NCI-H128 (cell line): ENCODE data around the gene RNASEH2A.

Experiments
- DNase-seq: peaks from one replicate; lab custom pipeline; 2025; ENCODE audit not compliant: unreplicated experiment; lab: John Stamatoyannopoulos, UW

The RNASEH2A gene

DNA sequence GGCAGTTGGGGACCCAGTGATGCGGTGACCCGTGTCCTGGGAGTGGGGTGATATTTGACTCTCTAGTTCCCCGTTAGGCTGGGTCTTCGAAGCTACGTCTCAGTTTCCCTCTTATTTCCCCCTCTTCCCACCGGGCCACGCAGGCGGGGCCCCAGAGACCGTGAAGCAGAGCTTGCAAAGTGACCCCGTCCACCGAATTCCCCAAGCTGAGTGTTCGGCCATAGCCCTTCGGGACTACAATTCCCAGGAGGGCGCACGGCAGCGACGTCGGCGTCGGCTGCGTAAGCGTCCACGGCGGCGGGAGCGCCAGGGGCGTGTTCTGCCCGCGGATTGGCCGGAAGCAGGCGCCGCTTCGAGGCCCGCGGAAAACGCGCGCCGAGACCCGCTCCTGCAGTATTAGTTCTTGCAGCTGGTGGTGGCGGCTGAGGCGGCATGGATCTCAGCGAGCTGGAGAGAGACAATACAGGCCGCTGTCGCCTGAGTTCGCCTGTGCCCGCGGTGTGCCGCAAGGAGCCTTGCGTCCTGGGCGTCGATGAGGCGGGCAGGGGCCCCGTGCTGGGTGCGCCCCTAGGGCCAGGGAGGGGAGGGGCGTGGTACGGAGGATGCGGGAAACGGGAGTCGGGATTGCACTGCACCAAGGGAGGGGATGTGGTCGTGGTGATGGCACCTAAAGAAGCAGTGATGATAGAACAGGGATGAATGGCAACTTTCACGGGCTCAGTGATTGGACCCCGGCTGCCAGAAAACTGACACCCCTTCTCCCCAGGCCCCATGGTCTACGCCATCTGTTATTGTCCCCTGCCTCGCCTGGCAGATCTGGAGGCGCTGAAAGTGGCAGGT, at the start of gene RNASEH2A:
Gene RNASEH2A, plus strand, starts transcription at position 343 of the 840 bp plus-strand sequence. Its CDS starts 90 bp downstream, at position 433.
- peak; percentile 83 for DNase-seq

GRCh38 chr19:12757544-12758274, 48.7 kb upstream of the RNASEH2A start:
- no peak for DNase-seq

GRCh38 chr19:12759686-12760085, 46.7 kb upstream of the RNASEH2A start:
- no peak for DNase-seq

- no peak for DNase-seq
These were observed 43.3 kb upstream of the RNASEH2A start for GRCh38 chr19:12763100-12763499.

DNA sequence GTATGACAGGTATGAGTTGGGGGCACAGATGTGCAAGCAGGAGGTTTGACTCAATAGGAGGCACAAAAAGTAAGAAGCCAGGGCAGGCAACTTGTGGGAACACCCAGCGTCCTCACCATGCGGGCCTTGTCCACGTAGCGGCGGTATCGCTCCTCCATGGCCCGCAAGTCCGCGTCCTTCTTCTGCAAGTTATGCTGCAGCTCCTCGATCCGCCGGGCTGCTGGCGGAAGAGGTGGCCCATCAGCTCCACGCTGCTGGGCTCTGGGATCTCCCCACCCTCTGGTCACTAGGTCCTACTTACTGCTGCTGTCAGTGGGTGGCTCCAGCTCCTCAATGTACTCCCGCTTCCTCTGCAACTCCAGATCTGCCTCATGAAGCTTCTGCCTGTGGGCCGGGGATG, 41.7 kb upstream of the RNASEH2A start:
- DNase-seq, result no peak

DNA sequence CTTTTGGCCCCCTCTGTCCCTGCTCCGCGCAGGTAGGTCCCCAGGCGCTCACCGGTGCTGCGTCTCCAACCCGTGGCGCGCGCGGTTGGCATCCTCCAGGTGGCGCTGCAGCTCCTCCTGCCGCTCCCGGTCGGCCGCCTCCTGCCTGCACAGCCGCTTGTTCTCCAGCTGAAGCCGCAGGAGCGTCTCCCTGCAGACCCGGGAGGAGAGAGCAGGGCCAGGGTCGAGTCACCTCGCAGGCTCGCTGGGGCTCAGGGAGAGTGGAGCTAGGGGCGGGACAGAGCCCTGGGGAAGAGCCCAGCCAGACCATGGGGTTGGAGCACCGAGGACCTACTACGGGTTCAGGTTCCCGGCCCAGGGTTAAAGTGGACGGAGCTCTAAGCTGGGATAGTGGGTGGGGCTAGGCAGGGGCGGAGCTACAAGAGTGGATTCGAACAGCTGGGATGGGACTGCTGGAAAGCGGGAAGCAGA, 40.3 kb upstream of the RNASEH2A start:
- peak; percentile 68 for DNase-seq

GRCh38 chr19:12767150-12767549, 39.2 kb upstream of the RNASEH2A start:
- no peak for DNase-seq

GRCh38 chr19:12767666-12768065, 38.7 kb upstream of the RNASEH2A start:
- DNase-seq, result no peak

GRCh38 chr19:12769689-12770088, 36.7 kb upstream of the RNASEH2A start:
- DNase-seq, result no peak

DNA sequence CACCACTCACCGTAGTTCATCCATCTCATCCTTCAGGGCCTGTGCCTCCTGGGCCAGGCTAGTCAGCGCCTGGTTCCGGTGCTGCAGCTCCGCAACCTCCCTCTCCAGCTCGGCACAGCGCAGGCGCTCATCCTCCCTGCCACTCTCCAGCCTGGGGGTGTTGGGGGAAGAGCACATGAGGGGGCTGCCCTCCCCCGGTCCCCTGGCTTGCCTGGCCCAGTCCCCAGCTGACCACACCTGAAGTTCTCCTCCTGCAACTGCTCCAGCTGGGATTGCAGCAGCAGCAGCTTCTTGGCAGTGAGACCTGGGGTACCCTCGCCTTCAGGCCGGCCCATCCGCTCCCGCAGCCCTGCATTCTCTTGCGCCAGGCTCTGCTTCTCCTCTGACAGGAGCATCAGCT, 35.5 kb upstream of the RNASEH2A start:
- DNase-seq, result no peak

DNA sequence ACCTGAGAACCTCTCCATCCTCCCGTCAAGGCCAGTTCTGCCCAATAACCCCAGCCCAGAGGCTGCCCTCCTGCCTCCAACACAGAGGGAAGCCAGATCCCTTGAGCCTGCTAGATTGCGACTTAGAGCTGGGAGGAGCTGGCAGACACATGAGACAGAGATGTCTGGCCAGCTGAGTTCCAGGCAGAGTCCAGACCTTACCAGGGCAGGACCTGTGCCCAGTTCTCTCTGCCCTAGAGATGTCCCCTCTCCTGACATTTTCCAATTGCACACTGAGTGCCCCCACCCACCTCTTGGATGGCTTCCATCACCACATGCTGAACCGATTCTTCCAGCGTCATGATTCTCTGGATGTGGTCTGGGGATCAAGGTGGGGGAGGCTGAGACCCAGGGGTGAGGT, 34.1 kb upstream of the RNASEH2A start:
- no peak for DNase-seq

GRCh38 chr19:12773571-12773970, 32.8 kb upstream of the RNASEH2A start:
- no peak for DNase-seq

- peak; percentile 70 for DNase-seq
These were observed 31.5 kb upstream of the RNASEH2A start, which contains the start of gene HOOK2 for GRCh38 chr19:12774588-12775555. TSS of gene HOOK2 (minus strand) at chr19:12775552. CDS start at chr19:12775449, 103 bp downstream.

DNA sequence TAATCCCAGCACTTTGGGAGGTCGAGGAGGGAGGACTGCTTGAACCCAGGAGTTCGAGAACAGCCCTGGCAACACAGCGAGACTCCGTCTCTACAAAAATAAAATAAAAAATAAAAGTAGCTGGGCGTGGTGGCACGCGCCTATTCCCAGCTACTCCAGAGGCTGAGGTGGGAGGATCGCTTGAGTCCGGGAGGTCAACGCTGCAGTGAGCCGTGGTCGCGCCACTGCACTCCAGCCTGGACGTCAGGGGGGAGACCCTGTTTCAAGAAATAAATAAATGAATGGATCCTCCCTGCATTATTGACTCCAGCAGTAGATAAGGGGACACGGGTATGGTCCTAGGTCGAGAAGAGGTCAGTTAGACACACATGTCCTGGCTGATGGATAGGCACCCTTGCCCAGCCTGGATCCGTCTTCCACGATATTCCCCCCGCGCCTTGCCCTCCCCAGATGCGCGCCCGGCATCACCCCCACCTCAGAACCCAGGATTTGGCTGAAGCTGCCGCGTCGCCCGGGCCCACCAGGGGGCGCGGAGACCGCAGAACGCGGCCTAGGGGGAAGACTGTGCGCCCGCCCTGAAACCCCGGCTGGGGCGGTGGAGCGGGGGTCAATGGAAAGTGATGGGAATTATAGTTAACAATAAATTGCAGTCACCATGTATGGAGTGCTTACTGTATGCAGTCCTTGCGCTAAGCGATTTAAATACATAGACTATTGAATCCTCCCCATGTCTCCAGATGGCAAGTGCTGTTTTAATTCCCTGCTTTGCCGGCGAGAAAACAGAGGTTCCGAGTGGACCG, 29.0 kb upstream of the RNASEH2A start:
- peak; percentile 51 for DNase-seq

DNA sequence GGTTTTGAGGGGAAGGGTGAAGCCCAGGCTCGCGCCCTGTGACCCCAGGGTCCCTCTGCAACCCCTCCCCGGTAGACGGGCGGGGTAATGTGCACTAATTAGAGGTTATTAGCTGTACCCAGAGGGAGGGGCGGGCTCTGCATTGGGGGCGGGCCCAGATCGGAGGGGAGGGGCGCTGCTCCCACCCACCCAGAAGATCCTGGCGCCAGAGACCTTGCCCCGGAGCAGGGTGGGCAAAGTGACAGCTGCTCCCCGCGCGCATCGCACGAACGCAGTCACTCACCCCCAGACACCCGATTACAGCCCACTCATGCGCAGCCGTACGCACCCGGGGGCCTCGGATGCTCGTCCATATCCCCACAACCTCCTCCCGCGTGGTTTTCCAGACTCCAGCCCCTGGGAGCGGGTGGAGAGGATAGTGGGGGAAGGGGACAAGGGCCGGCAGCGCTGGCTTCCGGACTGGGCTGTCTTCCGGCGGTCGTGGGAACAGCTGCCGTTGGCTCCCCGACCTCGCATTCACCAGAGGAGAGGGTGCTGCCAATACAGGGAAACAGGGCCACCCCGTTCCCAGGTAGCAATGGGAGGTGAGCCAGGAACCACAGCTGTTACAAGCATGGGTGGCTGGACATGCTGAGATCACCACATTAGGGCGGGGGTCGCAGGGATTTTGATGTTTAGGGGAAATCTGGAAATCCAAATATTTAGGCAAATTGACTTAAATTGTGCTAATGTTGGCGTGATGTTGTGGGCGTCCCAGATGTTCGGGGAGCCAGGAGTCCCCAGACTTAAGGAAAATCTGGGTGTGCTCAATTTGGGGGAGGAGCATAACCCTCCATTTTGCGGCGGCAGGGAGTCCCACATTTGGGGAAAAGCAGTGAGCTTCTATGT, 28.1 kb upstream of the RNASEH2A start:
- peak; percentile 50 for DNase-seq

DNA sequence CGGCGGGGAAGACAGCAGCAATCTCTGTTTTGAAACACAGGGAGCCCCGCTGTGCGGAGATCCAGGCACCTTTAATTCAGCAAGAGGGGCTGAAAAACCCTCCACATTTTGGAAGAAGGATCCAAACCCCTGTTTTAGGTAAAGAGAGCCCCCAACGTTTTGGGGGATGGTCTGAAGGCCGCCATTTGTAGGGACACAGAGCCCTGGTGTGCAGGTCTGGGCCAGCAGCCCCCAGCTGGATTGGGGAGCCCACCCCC, 27.6 kb upstream of the RNASEH2A start:
- DNase-seq, result no peak

DNA sequence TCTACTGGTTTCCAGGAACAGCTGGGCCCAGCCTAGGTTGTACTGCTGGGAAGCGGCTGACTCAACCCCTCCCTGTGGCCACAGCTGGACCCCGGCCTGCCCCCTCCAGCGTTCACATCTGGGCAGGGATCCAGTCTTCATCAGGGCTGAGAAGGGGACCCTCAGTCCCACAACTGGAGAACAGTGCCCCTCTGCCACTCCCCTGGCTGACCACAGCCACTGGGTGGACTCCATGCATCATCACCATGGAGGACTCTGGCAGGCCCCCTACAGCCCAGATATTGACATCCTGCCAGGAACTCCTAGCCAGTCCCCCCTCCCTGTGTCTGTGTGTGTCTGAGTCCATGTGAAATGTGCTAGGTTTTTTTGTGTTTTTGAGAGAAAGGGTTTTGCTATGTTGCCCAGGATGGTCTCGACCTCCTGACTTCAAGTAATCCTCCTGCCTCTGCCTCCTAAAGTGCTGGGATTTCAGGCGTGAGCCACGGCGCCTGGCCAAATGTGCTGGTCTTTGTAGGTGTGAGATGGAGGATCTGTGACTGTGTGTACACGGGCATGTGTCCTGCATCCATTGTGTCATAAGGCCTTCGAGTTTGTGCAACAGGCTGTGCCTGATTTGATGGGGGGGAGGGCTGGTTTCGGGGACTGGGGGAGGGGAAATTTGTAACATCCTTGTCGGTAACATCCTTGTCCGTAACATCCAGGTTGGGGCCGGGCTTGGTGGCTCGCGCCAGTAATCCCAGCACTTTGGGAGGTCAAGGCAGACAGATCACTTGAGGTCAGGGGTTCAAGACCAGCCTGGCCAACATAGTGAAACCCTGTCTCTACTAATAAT, 27.0 kb upstream of the RNASEH2A start:
- no peak for DNase-seq

- DNase-seq, result no peak
These were observed 24.3 kb upstream of the RNASEH2A start for GRCh38 chr19:12782174-12782423.
